Right ventricle myocardium superior (tissue), 1 donor: ENCODE results near the gene CD151. TPM values are rescaled to one million over a fixed set of nuclear protein-coding genes. Genes with fewer than 3 reads are reported as not detected.

Experiments used
- ATAC-seq: fragments of 200-7000 bp; cut with Tn5 transposase; one replicate; pipeline ENCODE4 v1.9.1; 2020; ENCODE audit warnings: mild to moderate bottlenecking; ENCODE audit not compliant: poor library complexity
- DNase-seq: peaks from one replicate; pipeline ENCODE4 v3.0.0-alpha.2; 2020
- intact Hi-C: fragments of 100-400 bp; cut with DNase I; formaldehyde crosslinking; loops from one replicate; pipeline ENCODE4 v1.11.2; 2022
- long read RNA-seq: library from polyadenylated mRNA; unstranded; transcript quantifications from one replicate; pipeline ENCODE4 v2.0.0, GENCODE V29; 2021
- total RNA-seq: library from RNA; stranded (reverse); fragmentation: NEBNext Ultra II Directional; extraction: Animal tissue kit (Norgen Biotek cat#: 25700); gene quantifications from one replicate; pipeline ENCODE4 v1.2.1, GENCODE V29; 2021
- donor health status: DM: no; HTN: yes; CAD: no; lungs with severe emphysema.

CD151 gene
- 405 TPM for total RNA-seq
- long read RNA-seq, transcript CD151-202 (9 exons, 1,658 nt), result major isoform, 342 of 749 reads
- long read RNA-seq, transcript CD151-203 (8 exons, 1,486 nt), result minor isoform, 167 of 749 reads
- long read RNA-seq, transcript CD151-201 (9 exons, 1,545 nt), result minor isoform, 48 of 749 reads
- long read RNA-seq, partial matches to known transcripts, result 125 of 749 reads
- long read RNA-seq, other reads (novel, unspliced or antisense), result 64 of 749 reads

GRCh38 chr11:832529-833113, at the start of gene CD151:
Gene CD151 (plus strand): TSS chr11:832952. CDS start chr11:836070, 3,118 bp downstream.
- DNase-seq (peak; percentile 62), ATAC-seq (peak; percentile 38)
- intact Hi-C loops, result no loop called here

- ATAC-seq (peak; percentile 86), DNase-seq (peak; percentile 83)
- intact Hi-C loops, result no loop called here
Measured at GRCh38 chr11:783581-784015, 49.2 kb upstream of the CD151 start.

GRCh38 chr11:786235-787083, 46.3 kb upstream of the CD151 start:
- ATAC-seq (no peak), DNase-seq (no peak)
- intact Hi-C loops, result no loop called here

GRCh38 chr11:787084-787675, 45.6 kb upstream of the CD151 start:
- no peak for DNase-seq
- ATAC-seq, result no peak
- intact Hi-C loops, result no loop called here

- no peak for DNase-seq
- ATAC-seq, result no peak
- intact Hi-C loops, result no loop called here
Measured at GRCh38 chr11:788009-788640, 44.6 kb upstream of the CD151 start.

- intact Hi-C loops, result no loop called here
- ATAC-seq (no peak), DNase-seq (no peak)
Measured at GRCh38 chr11:788953-789940, 43.5 kb upstream of the CD151 start.

- intact Hi-C loops, result no loop called here
- ATAC-seq (peak; percentile 49), DNase-seq (no peak)
Measured at GRCh38 chr11:789943-790342, 42.8 kb upstream of the CD151 start, which contains the start of gene CEND1. Gene CEND1 (minus strand): TSS chr11:790090. CDS start chr11:788576, 1,514 bp downstream.

GRCh38 chr11:790721-791564, 41.8 kb upstream of the CD151 start:
- no peak for DNase-seq

GRCh38 chr11:791658-792534, 40.9 kb upstream of the CD151 start:
- ATAC-seq (no peak), DNase-seq (no peak)
- intact Hi-C loops, result no loop called here

More at GRCh38 chr11:790721-791564, 41.8 kb upstream of the CD151 start:
- ATAC-seq, result no peak
- intact Hi-C loops, result no loop called here

GRCh38 chr11:792535-792821, 40.3 kb upstream of the CD151 start:
- intact Hi-C loops, result no loop called here
- ATAC-seq, result no peak
- no peak for DNase-seq

- DNase-seq (no peak), ATAC-seq (no peak)
Measured at GRCh38 chr11:792873-793272, 39.9 kb upstream of the CD151 start.

GRCh38 chr11:793556-793955, 39.2 kb upstream of the CD151 start:
- DNase-seq (no peak), ATAC-seq (no peak)
- intact Hi-C loops, result no loop called here

More at GRCh38 chr11:792873-793272, 39.9 kb upstream of the CD151 start:
- intact Hi-C loops, result no loop called here

- ATAC-seq, result no peak
- intact Hi-C loops, result no loop called here
- DNase-seq, result no peak
Measured at GRCh38 chr11:794013-794765, 38.6 kb upstream of the CD151 start.

- DNase-seq (no peak), ATAC-seq (no peak)
- intact Hi-C loops, result no loop called here
Measured at GRCh38 chr11:794766-795633, 37.8 kb upstream of the CD151 start.
